ENCODE measurements around the gene RAMP3.
"Not testable (repeated sequence)": the region's sequence is repeated elsewhere in the genome, so short reads cannot be mapped to it uniquely, and the experiment has no call there.

RAMP3 gene, protein sequence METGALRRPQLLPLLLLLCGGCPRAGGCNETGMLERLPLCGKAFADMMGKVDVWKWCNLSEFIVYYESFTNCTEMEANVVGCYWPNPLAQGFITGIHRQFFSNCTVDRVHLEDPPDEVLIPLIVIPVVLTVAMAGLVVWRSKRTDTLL

DNA sequence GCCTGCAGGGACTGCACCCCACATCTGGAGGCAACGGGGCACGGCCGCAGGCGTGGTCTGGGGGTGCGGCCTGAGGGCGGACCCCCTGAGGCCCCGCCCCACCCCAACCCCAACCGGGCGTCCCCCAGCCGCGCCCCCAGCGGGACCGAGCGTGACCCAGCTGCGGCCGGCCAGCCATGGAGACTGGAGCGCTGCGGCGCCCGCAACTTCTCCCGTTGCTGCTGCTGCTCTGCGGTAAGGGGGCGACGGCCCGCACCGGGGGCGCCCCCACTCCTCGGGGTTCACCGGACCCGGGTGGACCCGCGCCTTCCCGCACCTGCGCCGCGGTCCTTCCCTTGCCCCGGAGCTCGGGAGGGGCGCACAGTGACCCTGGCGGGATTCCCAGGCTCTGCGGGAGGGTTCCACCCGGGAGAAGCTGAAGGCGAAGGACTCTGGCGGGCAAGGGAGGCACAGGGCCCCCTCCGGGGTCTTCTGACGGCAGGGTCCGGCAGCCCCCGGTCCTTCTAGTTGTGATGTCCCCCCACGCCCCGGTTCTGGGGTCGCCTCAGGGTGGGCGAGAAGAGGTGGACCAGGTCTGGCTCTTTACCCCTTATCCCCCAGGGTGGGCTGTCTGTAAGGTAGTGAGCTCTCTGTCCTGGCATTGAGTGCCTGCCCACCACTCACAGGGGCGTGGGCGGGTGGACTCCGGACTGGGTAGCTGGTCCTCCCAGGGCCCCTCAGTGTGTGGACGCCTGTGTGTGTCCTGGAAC lies at the start of gene RAMP3:
Gene RAMP3, plus strand, starts transcription at position 139 of the 749 bp plus-strand sequence. Its CDS starts 38 bp downstream, at position 177.
- no peak for DNase-seq

DNA sequence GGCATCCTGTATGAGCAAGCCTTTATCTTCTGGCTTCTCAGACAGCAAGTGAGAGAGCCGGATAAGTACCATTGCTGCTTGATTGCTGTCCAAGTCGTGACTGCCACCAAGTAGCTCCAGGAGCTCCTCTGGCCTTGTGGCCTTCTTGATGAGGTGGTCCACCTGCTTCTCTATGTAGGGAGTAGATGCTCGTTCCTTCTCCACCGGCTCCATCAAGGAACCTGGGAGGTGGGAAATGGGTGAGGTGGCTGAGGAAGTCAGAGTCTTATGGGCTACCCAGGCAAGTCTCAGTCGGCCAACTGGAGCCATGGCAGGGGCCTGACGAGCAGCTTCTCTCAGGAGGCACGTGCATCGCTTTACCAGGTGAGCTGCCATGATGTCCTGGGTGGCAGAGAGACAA lies 48.7 kb upstream of the RAMP3 start:
- no peak for DNase-seq

DNA sequence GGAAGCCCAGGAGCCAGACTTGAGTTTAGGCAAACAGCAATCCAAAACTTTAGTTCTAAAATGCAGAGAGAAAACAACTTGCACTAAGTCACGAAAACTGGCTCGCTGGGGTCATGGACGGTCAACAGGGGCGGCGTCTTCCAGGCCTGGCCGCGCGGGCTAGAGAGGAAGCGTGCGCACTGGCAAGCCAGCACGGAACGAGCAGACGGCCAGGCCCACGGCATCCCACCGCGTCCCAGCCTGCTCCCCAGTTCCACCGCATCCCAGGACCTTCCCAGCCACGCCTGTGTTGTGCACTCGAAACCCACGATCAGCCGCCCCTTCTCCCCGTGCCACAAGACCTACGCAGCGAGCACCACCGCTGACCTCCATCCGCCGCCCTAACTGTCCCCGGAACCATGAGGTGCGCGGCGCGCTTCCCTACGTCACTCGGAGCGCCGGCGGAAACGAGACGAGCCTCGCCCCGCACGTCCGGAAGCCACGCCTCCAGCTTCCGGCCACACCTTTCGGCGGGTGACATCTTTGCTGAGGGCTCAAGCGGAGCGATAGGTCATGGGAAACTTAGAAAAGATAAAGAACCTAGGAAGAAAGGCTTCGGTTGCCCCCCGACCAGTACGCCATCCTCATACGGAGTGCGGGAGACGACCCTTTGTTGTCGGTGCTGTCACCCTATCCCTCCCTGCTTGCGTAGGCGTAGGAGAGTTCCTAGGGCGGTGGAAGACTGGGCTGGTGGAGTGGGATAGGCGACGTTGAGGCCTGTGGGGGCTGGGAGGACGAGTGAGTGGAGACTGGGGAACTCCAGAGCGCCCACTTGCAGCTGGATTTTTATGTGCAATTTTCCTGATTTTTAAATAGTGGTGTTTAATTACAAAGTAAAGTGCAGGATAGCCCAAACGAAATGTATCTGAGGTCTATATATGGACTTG lies 46.0 kb upstream of the RAMP3 start, which contains the start of gene TBRG4:
Gene TBRG4, minus strand, starts transcription at position 400 of the 926 bp plus-strand sequence. CDS start 2,460 bp downstream, outside the sequence.
- DNase-seq, result peak; percentile 64

DNA sequence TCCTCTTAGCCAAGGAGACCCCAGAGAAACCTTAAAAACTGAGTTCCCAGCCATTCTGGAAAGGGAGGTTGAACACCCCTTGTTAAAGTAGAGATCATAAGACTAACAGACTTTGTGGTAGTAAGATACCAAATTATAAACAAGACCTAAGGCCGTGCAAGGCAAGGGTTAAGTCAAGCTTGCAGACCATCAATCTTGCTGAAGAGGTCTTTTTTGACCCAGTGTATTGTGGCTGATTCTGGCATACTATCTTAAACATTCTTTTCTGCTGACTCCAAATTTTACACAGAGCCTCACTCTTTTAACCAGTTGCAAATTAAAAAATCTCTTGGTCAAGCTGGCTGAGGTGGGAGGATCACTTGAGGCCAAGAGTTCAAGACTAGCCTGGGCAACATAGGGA lies 44.9 kb upstream of the RAMP3 start:
- no peak for DNase-seq

DNA sequence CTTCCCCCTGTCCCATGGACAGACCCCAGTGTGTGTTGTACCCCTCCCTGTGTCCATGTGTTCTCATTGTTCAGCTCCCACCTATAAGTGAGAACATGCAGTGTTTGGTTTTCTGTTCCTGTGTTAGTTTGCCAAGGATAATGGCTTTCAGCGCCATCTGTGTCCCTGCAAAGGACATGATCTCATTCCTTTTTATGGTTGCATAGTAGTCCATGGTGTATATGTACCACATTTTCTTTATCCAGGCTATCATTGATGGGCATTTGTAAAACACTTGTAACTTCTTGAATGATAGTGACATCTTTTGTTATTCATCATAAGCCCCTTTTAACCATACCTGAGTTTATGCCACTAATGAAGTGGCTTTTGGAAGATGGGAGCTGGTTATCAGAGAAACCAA lies 43.3 kb upstream of the RAMP3 start:
- DNase-seq, result not testable (repeated sequence)

DNA sequence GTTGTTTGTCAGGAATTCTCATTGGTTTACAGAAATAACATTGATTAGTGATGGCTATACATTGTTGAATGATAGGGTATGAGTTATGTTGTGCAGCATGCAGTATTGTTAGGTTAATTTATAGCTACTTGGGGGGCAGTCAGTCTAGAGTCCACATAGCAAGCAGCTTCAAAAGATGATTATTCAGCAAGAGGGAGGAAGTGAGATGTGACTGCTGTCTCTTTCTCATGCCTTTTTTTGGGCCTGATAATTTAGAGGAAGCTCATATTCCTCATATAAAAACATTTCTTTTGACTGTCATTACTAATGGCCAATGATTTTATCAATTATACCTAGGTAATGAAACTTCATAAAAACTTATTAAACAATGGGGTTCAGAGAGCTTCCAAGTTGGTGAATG lies 42.7 kb upstream of the RAMP3 start:
- no peak for DNase-seq

DNA sequence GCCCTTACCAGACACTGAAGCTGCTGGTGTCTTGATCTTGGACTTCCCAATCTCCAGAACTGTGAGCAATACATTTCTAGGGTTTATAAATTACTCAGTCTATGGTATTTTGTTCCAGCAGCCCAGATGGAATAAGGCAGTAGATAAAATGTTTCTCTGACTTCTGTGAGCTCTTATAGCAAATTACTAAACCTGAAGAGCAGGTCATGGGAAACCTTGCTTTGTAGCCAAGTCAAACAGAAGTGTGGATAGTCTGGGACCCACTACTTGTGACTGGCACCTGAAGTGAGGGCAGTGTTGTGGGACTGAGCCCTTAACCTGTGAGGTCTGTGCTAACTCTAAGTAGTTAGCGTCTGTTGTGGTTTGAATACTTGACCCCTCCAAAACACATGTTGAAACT lies 41.5 kb upstream of the RAMP3 start:
- no peak for DNase-seq

DNA sequence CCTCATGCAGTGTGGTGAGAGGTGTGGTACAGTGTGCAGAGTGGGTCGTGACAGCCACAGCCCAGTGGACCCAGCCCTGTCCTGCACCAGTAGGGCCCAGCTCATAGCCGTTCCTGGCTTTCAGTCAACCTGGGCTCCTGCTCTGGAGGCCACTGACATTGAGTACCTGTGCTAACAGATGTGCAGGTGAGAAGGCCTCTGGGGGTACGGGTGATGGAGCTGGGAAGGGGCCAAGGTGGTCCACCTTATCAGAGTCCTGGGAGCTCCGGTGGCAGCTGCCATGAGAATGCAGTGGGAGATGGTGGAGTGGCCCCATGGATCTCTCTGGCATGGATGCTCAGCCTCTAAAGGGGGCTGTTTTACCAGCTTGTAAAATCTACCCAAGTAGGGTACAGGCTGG lies 40.0 kb upstream of the RAMP3 start:
- no peak for DNase-seq

DNA sequence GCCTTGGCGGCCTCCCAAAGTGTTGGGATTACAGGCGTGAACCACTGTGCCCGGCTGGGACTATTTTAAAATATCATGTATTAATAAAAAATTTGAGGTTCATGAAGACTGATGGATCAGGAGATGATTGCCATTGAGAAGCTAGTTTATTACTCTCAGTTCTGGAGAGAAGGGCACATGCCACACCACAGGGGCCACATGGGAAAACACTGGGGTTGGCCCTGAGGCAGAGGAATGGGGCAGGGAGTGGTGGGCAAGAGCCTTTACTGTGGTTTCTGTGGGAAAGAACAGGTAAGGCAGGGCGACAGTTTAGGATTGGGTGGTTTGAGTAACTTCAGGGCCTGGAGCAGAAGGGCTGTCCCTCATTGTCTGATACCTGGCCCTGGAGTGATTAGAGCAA lies 39.3 kb upstream of the RAMP3 start:
- DNase-seq, result no peak

DNA sequence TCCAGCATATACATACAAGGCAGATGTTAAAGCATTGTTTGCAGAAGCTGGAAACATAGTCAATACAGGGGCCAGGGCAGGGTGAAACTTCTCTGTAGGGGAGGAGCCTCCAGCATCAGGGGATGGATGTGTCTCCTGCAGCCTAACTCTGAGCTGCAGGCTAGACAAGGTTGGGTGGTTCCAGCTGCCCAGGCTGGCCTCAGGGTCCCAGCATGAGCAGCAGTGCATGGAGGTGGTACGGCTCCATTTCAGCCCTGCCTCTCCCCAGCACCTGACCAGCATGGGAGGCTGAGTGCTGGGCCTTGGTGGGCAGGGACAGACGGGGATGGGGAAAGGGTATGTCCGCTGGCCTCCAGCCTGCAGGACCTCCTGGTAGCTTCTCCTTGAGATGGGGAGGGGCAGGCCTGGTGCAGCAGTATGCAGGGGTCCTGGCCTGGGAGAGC lies 38.7 kb upstream of the RAMP3 start:
- no peak for DNase-seq

DNA sequence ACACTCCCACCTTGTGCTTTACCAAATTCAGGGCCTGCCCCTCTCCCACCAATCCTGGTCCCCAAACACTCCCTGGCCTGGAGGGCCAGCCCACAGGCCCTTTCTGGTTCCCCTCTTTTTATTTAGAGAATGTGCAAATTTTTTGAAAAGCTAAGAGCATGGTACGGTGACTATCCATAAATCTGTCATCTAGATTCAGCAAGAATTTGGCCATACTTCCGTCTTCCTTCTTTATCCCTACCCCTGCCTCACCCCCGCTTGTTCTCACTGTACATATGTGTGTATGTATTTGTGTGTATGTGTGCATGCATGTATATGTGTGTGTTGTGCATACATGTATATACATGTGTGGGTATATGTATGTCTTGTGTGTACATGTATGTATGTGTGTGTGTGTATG lies 38.0 kb upstream of the RAMP3 start:
- DNase-seq, result no peak

DNA sequence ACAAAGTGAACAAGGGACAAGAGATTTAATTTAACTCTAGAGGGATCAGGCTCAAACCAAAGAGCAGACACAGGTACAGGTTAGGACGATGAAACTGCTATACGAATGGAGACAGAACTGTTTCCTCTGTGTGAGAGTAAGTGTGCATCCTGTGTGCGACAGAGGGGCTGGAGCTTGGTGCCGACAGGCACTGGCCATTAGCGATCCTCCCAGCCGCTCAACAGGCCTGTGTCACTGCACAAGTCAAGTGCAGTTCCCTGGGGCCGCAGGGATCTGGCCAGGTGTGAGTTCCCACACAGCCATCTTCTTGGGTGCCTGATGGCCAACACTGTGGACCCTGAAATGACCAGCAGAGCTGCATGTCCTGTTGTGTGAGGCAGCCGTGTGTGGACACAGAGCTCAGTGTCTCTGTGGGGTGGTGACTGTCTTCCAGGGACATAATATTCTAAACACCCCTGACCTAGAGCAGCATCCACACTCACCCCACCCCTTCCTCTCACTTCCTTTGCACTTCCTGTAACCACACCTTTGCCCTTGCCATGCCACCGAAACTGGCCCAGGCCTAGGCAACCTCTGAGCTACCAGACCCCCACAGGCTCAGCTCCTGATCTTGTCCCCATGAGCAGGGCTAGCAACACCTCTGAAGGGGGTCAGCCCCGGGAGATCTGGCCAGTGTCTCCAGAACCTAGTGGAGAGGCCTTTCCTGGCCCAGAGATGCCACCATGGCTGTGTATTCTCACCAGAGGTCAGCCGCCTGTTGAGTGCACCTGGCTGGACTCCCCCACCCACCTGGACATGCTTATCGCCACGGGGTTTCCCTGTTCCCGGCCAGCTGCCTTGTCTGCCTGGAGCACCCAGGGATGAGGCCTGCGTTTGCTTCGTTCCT lies 34.4 kb upstream of the RAMP3 start:
- no peak for DNase-seq

DNA sequence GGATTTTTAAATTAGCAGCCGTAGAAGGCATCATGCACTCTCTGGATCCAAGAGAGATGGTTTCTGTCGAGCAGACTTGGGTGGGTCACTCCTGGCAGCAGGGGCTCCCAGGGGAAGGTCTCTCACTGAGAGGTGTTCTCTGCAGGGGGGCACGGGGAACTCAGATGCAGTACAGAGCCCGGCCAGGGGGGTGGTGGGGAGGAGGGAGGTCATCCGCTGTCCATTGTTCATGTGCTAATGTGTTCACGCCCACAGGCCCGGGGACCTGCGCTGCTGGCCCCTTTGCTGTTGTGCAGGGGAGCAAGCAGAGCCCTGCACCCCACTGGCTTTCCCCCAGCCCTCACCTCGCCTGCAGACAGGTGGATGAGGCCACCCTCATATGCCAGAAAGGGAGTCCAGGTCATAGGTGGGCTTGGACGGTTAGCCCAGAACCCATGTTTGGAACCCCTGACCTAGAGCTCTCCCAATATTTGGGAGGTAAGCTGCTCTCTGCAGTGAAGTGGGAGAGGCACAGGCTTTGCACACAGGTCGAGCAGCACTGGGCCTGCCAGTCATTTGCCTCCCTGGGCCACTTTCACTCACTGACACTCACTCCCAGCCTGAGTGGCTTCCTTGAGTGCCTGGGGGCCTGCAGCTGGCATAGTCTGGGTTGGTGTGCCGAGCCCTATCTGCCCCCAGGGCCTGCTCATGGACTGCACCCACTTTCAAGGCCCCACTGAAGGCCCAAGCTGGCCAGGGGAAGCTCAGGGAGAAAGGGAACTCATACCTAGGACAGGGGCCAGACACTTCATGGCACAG lies 33.5 kb upstream of the RAMP3 start:
- no peak for DNase-seq

DNA sequence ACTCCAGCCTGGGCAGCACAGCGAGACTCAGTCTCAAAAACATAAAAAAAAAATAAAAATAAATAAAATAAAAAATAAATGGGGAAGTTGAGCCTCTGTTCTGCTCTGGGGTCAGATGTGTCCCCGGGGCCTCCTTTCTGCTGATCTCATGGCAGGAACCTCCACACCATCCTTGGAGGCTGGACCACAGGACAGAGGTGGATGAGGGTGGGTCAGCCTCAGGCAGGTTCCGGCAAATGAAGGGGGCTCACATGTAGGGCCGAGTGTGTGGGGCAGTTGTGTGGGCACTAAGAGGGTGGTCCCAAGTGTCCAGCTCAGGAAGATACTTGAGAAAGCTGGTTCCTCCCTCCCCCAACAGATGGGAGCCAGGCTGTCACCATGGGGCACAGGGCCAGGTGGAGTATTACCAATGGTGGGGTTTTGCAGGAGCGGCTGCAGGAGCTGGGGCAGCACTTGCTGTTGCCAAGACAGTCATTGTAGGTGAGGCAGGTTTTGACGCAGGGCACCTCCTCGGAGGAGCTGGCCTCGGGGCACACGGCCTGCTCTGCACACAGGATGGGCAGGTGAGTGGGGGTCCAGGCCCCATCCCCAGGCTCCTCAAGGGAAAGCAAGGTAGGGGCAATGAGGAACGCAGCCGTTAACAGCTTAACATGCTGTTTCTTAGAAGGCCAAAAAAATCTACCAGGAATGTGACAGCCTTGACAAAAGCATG lies 32.2 kb upstream of the RAMP3 start:
- DNase-seq, result no peak

DNA sequence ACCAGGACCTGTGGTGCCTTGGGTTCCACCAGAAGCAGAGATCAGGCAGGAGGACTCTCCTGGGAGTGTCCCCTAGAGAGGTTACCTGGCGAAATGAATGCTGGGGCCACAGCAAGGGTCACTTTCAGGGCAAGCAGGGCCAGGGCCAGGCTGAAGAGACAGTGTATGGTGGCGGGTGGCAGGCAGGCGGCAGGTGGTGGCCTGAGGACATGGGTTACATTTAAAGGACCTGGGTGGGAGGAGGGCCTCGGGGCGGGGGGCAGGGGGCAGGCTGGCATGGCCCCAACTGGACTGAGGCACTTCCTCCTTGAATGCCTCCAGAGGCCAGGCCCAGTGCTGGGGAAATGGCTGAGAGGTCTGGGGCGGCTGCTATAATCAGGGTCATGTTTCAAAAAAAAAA lies 31.4 kb upstream of the RAMP3 start:
- DNase-seq, result no peak

DNA sequence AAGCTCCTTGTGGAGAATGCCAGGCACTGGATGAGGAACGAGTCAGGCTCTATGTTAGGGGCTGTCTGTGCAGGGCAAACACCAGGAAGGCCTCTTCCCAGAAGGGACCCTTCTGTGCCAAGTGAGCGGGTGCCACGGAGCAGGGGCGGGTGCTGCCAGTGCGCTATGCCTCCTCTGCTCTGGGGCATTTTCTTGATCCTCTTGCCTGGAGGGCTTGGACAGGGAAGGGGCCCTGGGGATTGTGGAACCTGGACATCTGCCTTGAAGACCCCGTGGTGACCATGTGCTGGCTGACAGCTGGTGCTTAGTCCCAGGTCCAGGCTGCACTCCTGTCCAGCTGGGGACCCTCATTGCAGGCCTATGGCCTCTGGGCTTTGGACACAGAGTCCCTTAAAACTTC lies 30.7 kb upstream of the RAMP3 start:
- DNase-seq, result no peak

DNA sequence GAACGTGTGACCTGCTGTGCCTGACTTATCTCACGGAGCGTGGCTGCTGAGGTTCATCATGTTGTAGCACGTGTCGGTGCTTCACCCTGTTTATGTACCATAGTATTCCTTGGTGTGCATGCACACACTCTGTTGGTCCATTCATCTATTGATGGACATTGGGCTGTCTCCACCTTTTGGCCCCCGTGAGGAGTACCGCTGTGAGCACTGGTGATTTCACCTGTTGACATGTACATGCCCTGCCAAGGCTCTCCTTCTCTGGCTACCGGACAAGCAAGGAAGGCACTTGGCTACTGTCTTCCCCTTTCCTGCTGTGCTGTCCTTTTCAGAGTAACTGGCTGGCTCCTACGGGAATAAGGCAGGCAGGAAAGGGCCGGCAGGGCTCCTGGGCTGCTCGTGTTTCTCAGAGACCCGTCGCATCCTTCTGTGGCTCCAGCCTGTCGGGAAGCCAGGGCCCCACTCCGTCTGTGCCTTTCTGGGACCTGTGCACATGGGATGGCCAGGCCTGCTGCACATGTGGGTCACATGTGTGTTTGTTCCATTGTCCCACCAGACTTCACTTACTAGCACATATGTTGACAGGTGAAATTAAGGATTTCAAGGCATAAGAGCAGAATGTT lies 28.3 kb upstream of the RAMP3 start:
- no peak for DNase-seq

DNA sequence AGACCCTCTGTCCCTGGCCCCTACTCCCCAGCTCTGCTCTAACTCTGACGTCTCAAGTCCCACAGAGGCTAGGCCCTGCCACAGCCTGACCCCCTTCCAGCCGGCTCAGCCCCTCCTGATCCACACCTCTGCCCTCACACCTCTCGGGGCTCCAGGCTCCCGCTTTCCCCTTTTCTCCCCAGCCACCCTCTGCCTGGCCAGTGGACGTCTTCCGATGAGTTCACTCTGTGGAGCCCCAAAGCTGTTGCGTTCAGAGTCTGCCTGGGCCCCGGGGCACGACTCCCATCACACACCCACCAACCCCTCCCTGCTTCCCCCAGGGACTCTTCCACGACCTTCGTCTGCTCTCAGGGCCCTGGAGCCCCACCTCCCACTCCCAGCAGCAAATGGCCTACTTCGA lies 27.7 kb upstream of the RAMP3 start:
- no peak for DNase-seq

DNA sequence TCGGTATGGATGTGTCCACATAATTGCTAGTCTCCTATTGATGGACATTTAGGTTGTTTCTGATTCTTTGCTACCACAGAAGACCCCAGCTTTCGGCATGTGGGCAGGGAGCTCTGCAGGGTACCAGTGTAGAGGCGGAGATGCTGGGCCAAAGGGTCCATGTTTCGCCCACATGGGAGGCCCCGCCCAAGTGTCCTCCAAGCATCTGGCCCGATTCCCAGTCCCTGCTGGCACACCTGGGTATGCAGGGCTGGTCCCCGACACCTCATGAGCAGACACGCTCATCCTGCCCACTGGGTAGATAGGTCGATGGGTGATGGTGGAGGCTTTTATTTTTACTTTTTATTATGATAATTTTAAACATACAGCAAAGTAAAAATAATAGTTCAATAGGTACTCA lies 26.7 kb upstream of the RAMP3 start:
- no peak for DNase-seq

DNA sequence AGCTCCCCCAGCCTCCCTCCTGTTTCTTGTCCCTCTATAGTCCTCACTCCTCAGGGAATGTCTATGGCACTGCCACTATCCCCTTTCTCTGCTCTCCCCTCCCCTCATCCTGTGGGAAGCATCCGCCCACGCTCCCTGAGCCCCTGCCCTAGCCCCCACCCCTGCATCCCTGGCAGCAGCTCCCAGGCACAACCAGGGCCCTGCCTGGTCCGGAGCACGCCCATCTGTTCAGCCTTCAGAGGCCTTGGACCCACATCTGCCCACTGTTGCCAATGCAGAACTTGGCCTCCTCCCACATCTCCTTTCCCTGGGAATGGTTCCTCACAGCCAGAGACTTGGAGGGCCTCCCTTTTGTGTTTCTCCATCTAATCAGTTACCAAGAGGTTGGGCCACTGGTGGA lies 25.7 kb upstream of the RAMP3 start:
- DNase-seq, result no peak
